Activated CD4-positive, alpha-beta T cell treated with anti-CD3 and anti-CD28 coated beads for 36 hours (primary cell): Measurements from ENCODE around the gene ZXDC. TPM values are rescaled to one million over a fixed set of nuclear protein-coding genes. Genes with fewer than 3 reads are reported as not detected.

ENCODE experiments used
- ATAC-seq: fragments of 200-7000 bp; cut with Tn5 transposase; one replicate; pipeline ENCODE4 v1.10.0; 2021; ENCODE audit warnings: mild to moderate bottlenecking, moderate library complexity
- CTCF ChIA-PET: fragments of 350-600 bp; sonication (Branson Sonifier 250); formaldehyde crosslinking; loops from one replicate; lab custom pipeline; 2021; ENCODE audit warnings: antibody characterized with exemption; lab: Charles Lee
- POLR2A ChIA-PET: fragments of 350-600 bp; sonication (Branson Sonifier 250); formaldehyde crosslinking; loops from one replicate; lab custom pipeline; 2021; ENCODE audit warnings: antibody characterized with exemption, inconsistent platforms; lab: Charles Lee
- DNase-seq: peaks from one replicate; pipeline ENCODE4 v3.0.0-alpha.2; 2020
- H3K27ac Mint-ChIP-seq: one replicate; pipeline ENCODE4 v1.8.0; 2021; ENCODE audit warnings: mixed read lengths
- H3K27me3 Mint-ChIP-seq: one replicate; pipeline ENCODE4 v1.8.0; 2021; ENCODE audit warnings: mixed read lengths
- H3K36me3 Mint-ChIP-seq: one replicate; pipeline ENCODE4 v1.8.0; 2021; ENCODE audit warnings: low read depth, mixed read lengths
- H3K4me1 Mint-ChIP-seq: one replicate; pipeline ENCODE4 v1.8.0; 2021; ENCODE audit warnings: mixed read lengths
- H3K4me3 Mint-ChIP-seq: one replicate; pipeline ENCODE4 v1.8.0; 2021; ENCODE audit warnings: mild to moderate bottlenecking, moderate library complexity, mixed read lengths
- H3K9me3 Mint-ChIP-seq: one replicate; pipeline ENCODE4 v1.8.0; 2021; ENCODE audit warnings: low read depth, mixed read lengths
- intact Hi-C, 2 experiments: fragments of 100-400 bp; cut with DNase I in 1 of 2; cut with micrococcal nuclease in 1 of 2; formaldehyde crosslinking; loops; one replicate each; pipeline versions ENCODE4 v1.14.2 to v1.15.1; 2022 to 2024; cut with DNase I, micrococcal nuclease
- total RNA-seq, 2 experiments: library from RNA; stranded (reverse); gene quantifications; one replicate each; pipeline ENCODE4 v1.2.3, GENCODE V29; 2021

Gene ZXDC
- total RNA-seq, 2 experiments from 2014 or later, result 21.6 to 23.1 TPM

DNA sequence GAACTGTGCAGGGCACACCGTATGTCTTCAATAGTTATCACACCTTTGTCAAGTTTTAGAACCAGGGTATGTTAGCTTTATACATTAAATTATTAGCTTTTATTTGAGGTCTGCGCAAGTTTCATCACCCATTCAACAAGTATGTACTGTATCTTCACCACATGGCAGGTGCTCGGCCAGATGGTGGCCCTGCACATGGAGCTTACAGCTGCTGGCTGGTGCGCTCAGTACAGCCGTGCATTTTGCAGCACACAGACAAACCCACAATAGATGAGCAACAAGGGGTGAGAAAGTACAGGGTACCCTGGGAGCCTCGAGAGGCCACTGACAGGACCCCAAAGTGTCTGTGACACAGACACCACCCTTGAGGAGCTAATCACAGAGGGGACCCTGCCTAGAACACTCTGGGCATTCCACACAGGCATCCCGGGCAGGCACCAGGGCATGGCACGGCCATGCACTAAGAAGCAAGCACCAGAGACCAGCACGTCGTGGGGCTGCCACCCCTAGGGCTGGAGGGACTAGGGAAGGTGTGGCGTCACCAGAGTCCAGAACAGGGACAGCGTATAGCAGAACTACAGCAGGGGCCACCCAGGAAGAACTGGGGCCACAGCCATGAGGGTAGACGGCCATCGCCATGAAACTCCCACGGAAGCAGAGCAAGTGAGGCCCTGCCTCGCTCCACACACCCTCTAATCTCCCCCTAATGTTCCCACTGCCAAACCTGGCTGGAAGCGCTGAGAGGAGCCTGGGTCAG, 27.4 kb downstream of the ZXDC start:
- DNase-seq, result no peak
- no peaks in the 10 kb centered on the region for H3K27me3 Mint-ChIP-seq

DNA sequence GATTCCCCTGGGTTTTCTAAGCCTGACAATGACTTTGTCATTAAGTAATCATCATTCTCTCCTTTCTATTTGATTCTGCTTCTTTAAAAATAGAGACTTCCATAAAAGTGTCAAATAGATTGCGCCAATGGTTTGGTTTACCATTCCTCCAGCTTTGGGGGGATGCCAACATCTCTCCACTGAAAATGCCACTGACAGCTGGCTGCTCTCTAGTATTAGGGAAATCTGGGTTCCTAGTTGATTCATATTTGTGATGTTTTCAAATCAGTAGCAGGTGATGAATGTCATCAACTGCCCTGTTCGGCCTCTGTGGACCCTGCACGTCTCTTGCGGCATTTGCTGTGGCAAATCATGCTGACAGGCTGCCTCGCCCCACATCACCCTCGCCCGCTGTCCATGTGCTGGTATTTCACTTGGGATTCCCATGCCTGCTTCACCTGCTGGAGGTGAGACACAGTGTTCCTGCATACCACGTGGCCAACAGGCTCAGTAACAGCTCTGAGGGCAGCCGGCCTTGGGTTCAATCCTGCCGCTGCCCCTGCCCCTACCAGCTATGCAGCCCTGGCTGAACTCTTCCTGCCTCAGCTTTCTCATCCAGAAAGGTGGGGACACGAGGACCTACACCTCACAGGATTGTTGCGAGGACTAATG, 28.1 kb downstream of the ZXDC start:
- CTCF ChIA-PET, result interaction anchor here (1.3 kb wide), 1 partner anchor 9 kb away, joined by 4 read pairs; no protein-coding TSS in a partner anchor
- intact Hi-C loops, result no loop called here
- ATAC-seq (no peak), DNase-seq (no peak)
- POLR2A ChIA-PET, result no interaction called here
- Mint-ChIP-seq H3K27me3 (no peaks in the 10 kb centered on the region), H3K27ac (no peak overlapping the region), H3K4me1 (peaks cover 2% of the 10 kb centered on the region), H3K4me3 (no peak overlapping the region), H3K9me3 (no peaks in the 10 kb centered on the region), H3K36me3 (peaks cover 6% of the 10 kb centered on the region)

More for the DNA sequence above, 27.4 kb downstream of the ZXDC start:
- peaks cover 6% of the 10 kb centered on the region for H3K36me3 Mint-ChIP-seq
- no peak overlapping the region for H3K27ac Mint-ChIP-seq
- H3K9me3 Mint-ChIP-seq, result no peaks in the 10 kb centered on the region
- no peak overlapping the region for H3K4me3 Mint-ChIP-seq
- CTCF ChIA-PET, result no interaction called here
- intact Hi-C loops, result no loop called here
- no peak for ATAC-seq
- peaks cover 2% of the 10 kb centered on the region for H3K4me1 Mint-ChIP-seq
- POLR2A ChIA-PET, result interaction anchor here (0.7 kb wide), 1 partner anchor 608 kb away, joined by 3 read pairs; no protein-coding TSS in a partner anchor

DNA sequence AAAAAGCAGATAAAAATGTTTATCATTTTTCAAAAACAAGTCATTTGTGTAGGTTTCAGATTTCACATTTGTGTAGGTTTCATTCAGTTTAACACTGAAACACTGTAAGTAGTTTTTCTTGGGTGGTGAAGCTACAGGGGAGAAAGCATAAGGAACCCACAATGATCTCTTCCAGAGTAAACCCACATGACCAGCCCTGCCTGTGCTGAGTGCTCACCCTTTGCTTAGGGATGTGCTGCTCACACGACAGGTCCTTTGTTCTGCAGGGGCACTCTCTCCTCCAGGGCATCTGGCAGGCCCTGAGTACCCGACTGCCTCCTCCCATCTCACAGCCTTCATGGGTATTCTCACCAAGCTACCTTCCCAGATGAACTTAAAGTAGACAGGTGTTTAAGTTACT, 28.9 kb downstream of the ZXDC start:
- no peak overlapping the region for H3K4me3 Mint-ChIP-seq
- CTCF ChIA-PET, result interaction anchor here (0.6 to 1.3 kb wide), 2 partner anchors 10 to 16 kb away, joined by 4 to 5 read pairs; no protein-coding TSS in a partner anchor
- intact Hi-C loops, result no loop called here
- H3K36me3 Mint-ChIP-seq, result peaks cover 6% of the 10 kb centered on the region
- no peaks in the 10 kb centered on the region for H3K27me3 Mint-ChIP-seq
- no peaks in the 10 kb centered on the region for H3K9me3 Mint-ChIP-seq
- POLR2A ChIA-PET, result no interaction called here
- H3K4me1 Mint-ChIP-seq, result peaks cover 2% of the 10 kb centered on the region
- DNase-seq (no peak), ATAC-seq (no peak)
- no peak overlapping the region for H3K27ac Mint-ChIP-seq

DNA sequence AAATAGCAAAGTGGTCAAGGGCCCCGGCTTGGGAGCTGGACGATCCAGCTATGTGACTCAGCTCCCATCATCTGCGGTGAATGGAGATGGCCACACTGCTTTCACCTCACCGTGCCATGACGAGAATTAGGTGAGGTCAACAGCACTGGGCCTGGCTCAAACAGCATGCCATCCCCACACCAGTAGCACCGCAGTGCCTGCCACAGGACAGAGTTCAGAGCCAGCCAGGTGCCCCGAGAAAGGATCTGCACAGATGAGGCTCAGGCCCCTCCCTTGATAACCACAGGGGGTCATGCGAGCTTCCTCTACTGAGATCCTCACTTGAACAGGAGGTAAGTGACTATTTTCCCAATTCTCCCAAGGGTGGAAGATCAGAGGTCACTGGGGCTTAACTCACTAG, 29.4 kb downstream of the ZXDC start:
- ChIA-PET POLR2A (no interaction called here), CTCF (interaction anchor here (0.6 to 1.3 kb wide), 2 partner anchors 10 to 15 kb away, joined by 4 to 5 read pairs; no protein-coding TSS in a partner anchor)
- Mint-ChIP-seq H3K36me3 (peaks cover 2% of the 10 kb centered on the region), H3K27ac (no peak overlapping the region), H3K4me1 (peaks cover 2% of the 10 kb centered on the region), H3K27me3 (no peaks in the 10 kb centered on the region), H3K9me3 (no peaks in the 10 kb centered on the region), H3K4me3 (no peak overlapping the region)
- ATAC-seq, result no peak
- no peak for DNase-seq
- intact Hi-C loops, result no loop called here

DNA sequence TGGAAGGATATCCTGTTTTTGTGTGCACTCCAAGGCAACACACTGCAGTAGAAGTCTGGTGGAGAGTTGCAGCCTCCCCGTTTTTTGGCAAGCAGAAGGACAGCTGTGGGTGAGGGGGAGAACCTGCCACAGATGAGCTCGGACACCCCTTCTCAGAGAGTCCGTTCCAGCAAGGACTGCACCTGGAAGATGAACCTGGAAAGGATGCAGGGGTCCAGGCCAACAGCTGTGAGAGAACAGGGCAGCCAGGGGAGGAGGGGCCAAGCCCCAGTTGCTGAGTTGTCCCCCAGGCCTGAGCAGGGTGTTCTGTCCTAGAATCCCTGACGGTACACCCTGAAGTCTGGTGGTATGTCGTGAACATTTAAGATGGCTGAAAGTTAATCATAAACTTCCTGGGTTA, 30.2 kb downstream of the ZXDC start:
- peaks cover 2% of the 10 kb centered on the region for H3K4me1 Mint-ChIP-seq
- no peak for DNase-seq
- CTCF ChIA-PET, result no interaction called here

DNA sequence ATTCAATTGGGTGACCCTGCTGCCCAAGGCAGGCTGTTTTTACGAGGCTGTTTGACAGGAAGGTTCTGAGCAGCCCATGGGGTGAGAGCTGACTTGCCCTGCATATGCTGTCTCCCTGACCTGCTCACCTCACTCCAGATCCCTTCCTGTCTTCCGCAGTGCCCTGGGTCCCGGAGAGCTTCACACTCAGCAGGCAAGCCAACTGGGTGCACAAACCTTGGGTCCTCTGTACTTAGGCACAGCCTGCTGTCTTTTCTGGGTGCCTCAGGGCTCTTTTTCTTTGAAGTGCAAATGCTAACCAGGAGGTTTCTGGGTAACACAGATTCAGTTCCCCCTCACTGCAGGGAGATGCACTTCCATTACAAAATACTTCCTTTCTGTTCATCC, 32.8 kb downstream of the ZXDC start:
- peaks cover 2% of the 10 kb centered on the region for H3K4me1 Mint-ChIP-seq
- ChIA-PET POLR2A (no interaction called here), CTCF (interaction anchor here (1.0 kb wide), 1 partner anchor 313 kb away, joined by 4 read pairs; no protein-coding TSS in a partner anchor)
- no peak for DNase-seq
- no peaks in the 10 kb centered on the region for H3K27me3 Mint-ChIP-seq
- H3K36me3 Mint-ChIP-seq, result peaks cover 3% of the 10 kb centered on the region
- intact Hi-C loops, result no loop called here
- ATAC-seq, result no peak
- H3K4me3 Mint-ChIP-seq, result no peak overlapping the region
- no peak overlapping the region for H3K27ac Mint-ChIP-seq
- no peaks in the 10 kb centered on the region for H3K9me3 Mint-ChIP-seq

More for the DNA sequence above, 30.2 kb downstream of the ZXDC start:
- Mint-ChIP-seq H3K9me3 (no peaks in the 10 kb centered on the region), H3K27me3 (no peaks in the 10 kb centered on the region), H3K27ac (no peak overlapping the region), H3K36me3 (peaks cover 2% of the 10 kb centered on the region), H3K4me3 (no peak overlapping the region)
- intact Hi-C loops, result no loop called here
- POLR2A ChIA-PET, result no interaction called here
- ATAC-seq, result no peak

DNA sequence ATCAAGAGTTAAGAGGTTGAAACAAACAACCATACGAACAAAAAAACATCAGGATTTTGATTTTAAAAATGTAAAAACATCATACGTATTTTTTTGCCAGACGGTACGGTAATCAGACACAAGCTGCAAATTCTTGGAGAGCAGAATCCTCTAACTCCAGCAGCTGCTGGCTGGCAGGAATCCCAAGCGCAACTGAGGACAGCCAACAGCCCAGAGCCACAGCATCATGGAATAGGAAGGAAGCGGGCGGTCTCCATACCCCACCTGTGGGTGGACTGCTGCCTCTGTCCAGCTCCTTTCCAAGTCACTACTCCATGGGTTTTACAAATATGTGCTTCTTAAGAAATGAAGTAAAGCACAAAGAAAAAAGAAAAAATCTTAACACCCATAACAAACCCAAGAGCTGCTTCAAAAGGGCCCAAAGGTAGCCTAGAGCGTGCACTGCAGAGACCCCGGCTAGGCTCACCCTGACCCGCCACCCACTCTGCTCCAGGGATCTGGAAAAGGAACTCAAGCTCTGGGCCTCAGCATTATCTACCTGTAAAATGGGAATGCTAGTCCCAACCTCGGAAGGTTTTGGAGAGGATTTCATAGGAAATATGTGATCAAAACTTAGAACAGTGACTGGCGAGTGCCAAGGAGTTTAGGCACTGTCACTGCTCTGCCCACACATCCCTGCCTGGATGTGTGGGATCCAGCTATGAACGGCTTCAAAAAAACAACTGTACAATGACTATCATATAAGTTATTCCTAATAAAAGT, 33.4 kb downstream of the ZXDC start:
- intact Hi-C loops, result no loop called here
- H3K4me1 Mint-ChIP-seq, result peaks cover 2% of the 10 kb centered on the region
- H3K27me3 Mint-ChIP-seq, result no peaks in the 10 kb centered on the region
- POLR2A ChIA-PET, result no interaction called here
- DNase-seq (no peak), ATAC-seq (no peak)
- no peaks in the 10 kb centered on the region for H3K9me3 Mint-ChIP-seq
- CTCF ChIA-PET, result interaction anchor here (0.6 to 1.0 kb wide), 3 partner anchors 313 to 1174 kb away, joined by 3 to 4 read pairs (median 4); no protein-coding TSS in a partner anchor
- H3K36me3 Mint-ChIP-seq, result peaks cover 9% of the 10 kb centered on the region
- H3K4me3 Mint-ChIP-seq, result no peak overlapping the region
- no peak overlapping the region for H3K27ac Mint-ChIP-seq

DNA sequence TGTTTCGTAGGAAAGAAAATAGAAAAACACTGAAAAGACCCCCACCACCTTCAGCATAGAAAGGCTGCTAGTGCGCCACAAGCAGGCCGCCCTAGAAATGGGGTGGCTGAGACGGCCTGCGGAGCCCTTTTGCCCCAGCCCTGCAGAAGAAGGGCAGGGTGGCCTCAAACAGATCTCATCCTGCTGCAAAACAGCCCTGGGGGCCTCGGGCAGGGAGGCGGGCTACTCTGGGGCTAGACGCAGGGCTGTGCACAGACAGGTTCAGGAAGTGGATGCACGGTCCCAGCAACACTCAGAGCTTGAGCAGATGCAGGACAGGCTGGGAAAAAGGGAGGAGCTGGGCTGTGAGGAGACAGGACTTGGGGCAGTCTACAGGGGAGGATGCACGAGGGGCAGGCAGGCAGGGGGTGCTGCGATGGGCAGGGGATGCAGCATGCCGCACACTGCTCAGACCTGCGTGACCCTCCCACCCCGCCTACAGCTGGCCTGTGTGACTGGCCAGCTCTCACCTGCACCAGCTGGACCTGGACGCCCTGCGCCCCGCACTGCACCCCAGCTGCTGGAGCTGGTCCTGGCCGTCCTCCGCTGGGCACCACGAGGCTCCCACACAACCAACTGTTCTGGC, 34.3 kb downstream of the ZXDC start:
- intact Hi-C loops, result no loop called here
- CTCF ChIA-PET, result interaction anchor here (0.6 to 0.7 kb wide), 2 partner anchors 325 to 1175 kb away, joined by 3 to 4 read pairs; no protein-coding TSS in a partner anchor
- Mint-ChIP-seq H3K4me3 (no peak overlapping the region), H3K4me1 (no peaks in the 10 kb centered on the region), H3K27me3 (no peaks in the 10 kb centered on the region), H3K36me3 (peaks cover 13% of the 10 kb centered on the region), H3K27ac (no peak overlapping the region), H3K9me3 (no peaks in the 10 kb centered on the region)
- no peak for ATAC-seq
- DNase-seq, result no peak
- POLR2A ChIA-PET, result no interaction called here

DNA sequence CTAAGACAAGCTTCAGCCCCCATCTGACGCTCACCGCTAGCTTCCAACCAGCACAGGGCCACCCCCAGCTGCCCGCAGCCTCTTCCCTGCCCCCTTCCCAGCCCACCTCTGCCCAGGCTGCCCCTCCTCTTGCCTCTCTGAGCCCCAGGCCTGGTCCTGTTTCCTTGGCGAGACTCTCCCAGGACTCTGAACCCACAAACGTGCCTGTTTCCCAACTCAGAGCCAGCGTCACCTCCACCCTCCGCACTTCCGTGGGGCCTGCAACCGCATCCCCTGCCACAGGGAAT, 35.0 kb downstream of the ZXDC start:
- POLR2A ChIA-PET, result no interaction called here
- Mint-ChIP-seq H3K4me1 (no peaks in the 10 kb centered on the region), H3K36me3 (peaks cover 14% of the 10 kb centered on the region), H3K27ac (no peak overlapping the region), H3K27me3 (no peaks in the 10 kb centered on the region), H3K9me3 (no peaks in the 10 kb centered on the region), H3K4me3 (no peak overlapping the region)
- intact Hi-C loops, result no loop called here
- DNase-seq (no peak), ATAC-seq (no peak)
- CTCF ChIA-PET, result no interaction called here

DNA sequence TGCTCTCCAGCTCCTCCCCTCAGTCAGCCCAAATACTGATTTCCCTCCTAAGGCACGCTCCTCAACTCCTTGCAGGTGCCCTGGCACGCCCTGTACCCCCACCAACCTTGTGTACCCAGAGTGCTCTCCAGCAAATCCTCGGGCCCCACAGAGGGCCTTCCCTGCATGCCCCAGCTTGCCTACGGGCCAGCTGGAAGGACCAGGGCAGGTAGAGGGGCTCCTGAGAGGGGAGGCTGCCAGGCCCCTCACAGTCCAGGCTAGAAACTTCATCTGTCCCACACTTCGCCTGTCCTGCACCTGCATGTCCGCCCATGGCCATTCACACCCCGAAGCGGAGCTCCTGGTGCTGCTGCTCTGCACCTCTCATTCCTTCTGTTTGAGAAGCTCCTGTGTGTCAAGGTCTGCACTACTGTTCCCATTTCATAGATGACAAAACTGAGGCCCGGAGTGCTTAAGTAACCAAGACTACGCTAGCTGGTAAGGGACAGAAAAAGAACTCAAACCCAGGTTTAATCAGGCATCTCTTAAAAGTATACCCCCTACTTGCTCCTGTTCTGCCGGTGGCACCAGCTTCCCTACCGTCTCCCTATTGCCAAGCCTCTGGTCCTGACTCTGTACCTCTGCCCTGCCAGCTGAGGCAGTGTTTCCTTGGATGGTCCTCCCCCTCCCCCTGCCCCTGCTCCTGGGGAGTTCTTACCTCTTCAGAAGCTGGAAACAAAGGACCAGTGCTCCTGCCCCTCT, 35.6 kb downstream of the ZXDC start:
- Mint-ChIP-seq H3K4me1 (no peaks in the 10 kb centered on the region), H3K9me3 (no peaks in the 10 kb centered on the region), H3K36me3 (peaks cover 15% of the 10 kb centered on the region), H3K4me3 (no peak overlapping the region), H3K27ac (no peak overlapping the region), H3K27me3 (no peaks in the 10 kb centered on the region)
- ChIA-PET POLR2A (interaction anchor here (0.6 kb wide), 1 partner anchor 1135 kb away, joined by 3 read pairs; no protein-coding TSS in a partner anchor), CTCF (interaction anchor here (0.7 kb wide), 2 partner anchors 10 to 1204 kb away, joined by 3 read pairs; no protein-coding TSS in a partner anchor)
- intact Hi-C loops, result no loop called here
- no peak for ATAC-seq
- DNase-seq, result no peak
